ENCODE data around the gene MOSMO.
"Not testable (repeated sequence)": the region's sequence is repeated elsewhere in the genome, so short reads cannot be mapped to it uniquely, and the experiment has no call there.

Gene MOSMO

DNA sequence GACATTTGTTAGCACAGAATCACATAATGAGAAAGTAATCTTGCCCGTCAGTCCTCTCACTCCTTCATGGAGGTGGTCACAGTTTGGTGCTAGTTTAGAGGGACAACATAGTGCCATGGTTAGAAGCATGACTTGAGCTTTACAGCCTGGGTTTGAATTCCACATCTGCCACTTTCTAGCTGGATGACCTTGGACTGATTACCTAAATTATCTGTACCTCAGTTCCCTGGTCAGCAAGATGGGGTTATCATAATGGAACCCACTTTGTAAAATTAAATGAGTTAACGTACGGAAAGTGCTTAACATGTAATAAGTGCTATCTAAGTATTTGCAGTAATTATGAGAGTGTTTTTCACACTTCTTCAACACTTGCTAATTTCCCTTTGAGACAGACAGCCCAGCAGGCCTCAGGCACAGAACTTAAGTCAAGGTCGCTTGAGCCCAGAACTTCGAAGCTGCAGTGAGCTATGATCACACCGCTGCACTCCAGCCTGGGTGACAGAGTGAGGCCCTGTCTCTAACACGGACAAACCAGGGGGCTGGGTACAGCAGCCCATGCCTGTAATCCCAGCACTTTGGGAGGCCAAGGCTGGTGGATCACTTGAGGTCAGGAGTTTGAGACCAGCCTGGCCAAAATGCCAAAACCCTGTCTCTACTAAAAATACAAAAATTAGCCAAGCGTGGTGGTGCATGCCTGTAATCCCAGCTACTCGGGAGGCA lies 91.5 kb downstream of the MOSMO start:
- Histone ChIP-seq H3K4me3 (ENCODE audit: low read length) (no peak overlapping the region), H3K27ac (ENCODE audit: low read length) (no peak overlapping the region), H3K27me3 (ENCODE audit: insufficient read depth, low read length) (no peaks in the 10 kb centered on the region), H3K9ac (ENCODE audit: low read depth, low read length) (no peak overlapping the region), H3K36me3 (ENCODE audit: insufficient read depth, low read depth, low read length) (no peaks in the 10 kb centered on the region), H3K9me3 (ENCODE audit: insufficient read depth, low read depth, low read length) (no peaks in the 10 kb centered on the region), H3K4me1 (ENCODE audit: insufficient read depth, low read length) (peaks cover 8% of the 10 kb centered on the region; the same call in 1 of the 2 replicates)

DNA sequence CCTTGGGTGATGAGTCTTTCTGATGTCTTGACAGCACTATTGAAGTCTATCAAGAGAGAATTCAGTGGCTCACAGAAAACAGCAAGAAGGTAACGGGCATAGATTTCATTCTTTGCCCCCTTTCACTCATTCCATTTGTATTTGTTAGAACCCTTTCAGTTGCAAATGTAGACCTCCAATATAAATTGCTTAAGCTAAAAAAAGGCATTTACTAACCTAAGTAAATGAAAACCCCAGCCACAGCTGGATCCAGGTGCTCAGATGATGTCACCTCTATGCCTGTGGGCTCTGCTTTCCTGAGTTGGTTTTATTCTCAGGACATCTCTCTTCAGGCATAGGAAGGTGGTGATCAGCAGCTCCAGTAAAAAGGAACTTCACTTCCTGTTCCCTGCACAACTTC lies 95.5 kb downstream of the MOSMO start:
- H3K27me3 ChIP-seq (ENCODE audit: insufficient read depth, low read length): no peaks in the 10 kb centered on the region
- H3K27ac ChIP-seq (ENCODE audit: low read length): no peak overlapping the region
- no peaks in the 10 kb centered on the region for H3K9me3 ChIP-seq (ENCODE audit: insufficient read depth, low read depth, low read length)
- H3K4me1 ChIP-seq (ENCODE audit: insufficient read depth, low read length): peaks cover 5% of the 10 kb centered on the region; the same call in 1 of the 2 replicates
- H3K9ac ChIP-seq (ENCODE audit: low read depth, low read length): no peak overlapping the region
- H3K4me3 ChIP-seq (ENCODE audit: low read length): peak overlapping the region; percentile 23; the same call in 1 of the 2 replicates
- H3K36me3 ChIP-seq (ENCODE audit: insufficient read depth, low read depth, low read length): no peaks in the 10 kb centered on the region

DNA sequence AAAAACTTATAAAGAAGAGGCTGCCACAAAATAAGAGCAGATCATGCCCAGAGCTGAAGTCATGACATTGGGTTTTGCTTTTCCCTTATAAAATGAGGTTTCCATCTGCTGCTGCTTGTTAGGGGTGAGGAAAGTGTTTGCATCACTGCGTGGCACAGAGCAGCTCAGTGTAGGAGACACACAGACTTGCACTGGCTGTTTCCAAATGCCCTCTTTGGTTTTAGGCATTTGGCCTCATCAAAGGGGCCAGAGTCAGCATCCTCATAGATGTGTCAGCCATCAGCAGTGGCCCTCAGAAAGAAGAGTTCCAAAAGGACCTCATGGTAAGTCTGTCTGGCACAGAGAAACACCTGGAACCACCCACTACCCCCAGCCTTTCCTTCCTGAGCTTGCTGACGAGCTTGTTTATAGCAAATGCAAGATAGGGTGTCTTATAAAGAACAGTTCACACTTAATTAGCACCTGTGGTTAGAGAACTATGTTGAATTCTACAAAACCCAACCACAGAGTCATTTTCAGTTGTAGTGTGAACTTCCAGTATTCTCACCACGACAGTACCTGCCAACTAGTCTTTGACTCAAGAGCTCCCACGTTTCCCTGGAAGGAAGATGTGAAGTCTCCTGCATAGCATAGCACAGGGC lies 101.5 kb downstream of the MOSMO start:
- Histone ChIP-seq H3K4me3 (ENCODE audit: low read length) (no peak overlapping the region), H3K4me1 (ENCODE audit: insufficient read depth, low read length) (no peaks in the 10 kb centered on the region), H3K36me3 (ENCODE audit: insufficient read depth, low read depth, low read length) (no peaks in the 10 kb centered on the region), H3K27ac (ENCODE audit: low read length) (no peak overlapping the region), H3K9ac (ENCODE audit: low read depth, low read length) (no peak overlapping the region), H3K9me3 (ENCODE audit: insufficient read depth, low read depth, low read length) (no peaks in the 10 kb centered on the region), H3K27me3 (ENCODE audit: insufficient read depth, low read length) (no peaks in the 10 kb centered on the region)

DNA sequence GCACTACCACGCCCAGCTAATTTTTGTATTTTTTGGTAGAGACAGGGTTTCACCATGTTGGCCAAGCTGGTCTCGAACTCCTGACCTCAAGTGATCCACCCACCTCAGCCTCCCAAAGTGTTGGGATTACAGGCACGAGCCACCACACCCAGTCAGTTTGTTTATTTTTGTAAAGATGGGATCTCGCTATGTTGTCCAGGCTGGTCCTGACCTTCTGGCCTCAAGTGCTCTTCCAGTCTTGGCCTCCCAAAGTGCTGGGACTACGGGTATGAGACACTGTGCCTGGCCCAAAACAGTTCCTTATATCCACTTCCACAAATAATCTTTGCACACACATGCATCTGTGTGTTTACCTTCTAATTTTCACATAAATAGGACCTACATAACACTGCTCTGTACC lies 103.7 kb downstream of the MOSMO start:
- not testable (repeated sequence) for H3K9me3 ChIP-seq (ENCODE audit: insufficient read depth, low read depth, low read length); H3K4me1 ChIP-seq (ENCODE audit: insufficient read depth, low read length); H3K27me3 ChIP-seq (ENCODE audit: insufficient read depth, low read length); H3K36me3 ChIP-seq (ENCODE audit: insufficient read depth, low read depth, low read length); H3K27ac ChIP-seq (ENCODE audit: low read length); H3K9ac ChIP-seq (ENCODE audit: low read depth, low read length); H3K4me3 ChIP-seq (ENCODE audit: low read length)

DNA sequence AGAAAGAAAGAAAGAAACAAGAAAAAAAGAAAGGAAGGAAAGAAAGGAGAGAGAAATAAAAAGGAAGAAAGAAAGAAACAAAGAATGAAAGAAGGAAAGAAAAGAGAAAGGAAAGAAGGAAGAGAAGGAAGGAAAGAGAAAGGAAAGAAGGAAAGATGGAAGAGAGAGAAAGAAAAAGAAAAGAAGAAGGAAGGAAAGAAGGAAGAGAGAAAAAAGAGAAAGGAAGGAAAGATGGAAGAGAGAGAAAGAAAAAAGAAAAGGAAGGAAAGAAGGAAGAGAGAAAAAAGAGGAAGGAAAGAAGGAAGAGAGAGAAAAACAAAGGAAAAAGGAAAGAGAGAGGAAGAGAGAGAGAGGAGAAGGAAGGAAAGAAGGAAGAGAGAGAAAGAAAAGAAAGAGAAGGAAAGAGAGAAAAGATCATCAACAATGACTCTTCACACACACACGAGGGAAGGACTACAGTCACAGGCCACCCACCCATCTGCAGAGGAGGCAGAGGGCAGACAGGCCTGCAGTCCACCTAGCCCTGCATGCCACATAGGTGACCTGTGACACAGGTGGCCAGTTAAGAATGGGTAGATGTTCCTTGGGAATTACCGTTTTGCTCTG lies 108.3 kb downstream of the MOSMO start:
- H3K9me3 ChIP-seq (ENCODE audit: insufficient read depth, low read depth, low read length): no peaks in the 10 kb centered on the region
- H3K36me3 ChIP-seq (ENCODE audit: insufficient read depth, low read depth, low read length): no peaks in the 10 kb centered on the region

DNA sequence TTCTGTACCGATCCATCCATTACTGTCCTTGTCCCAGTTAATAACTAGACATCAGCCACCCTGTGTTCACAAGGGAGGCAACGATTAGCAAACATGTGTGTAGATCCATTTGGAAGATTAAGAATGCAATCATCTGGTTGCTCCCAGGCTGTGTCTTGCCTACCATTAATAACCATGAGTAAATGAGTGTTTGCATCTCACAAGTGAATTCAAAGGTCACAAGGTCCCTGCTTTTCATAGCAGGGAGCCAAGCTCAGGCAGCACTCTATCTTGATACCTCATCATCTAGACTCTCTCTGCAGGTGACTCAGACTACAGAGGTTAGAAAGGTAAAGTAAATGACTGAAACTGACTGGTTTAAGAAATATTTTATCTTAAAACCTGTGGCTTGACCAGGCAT lies 109.7 kb downstream of the MOSMO start:
- Histone ChIP-seq H3K36me3 (ENCODE audit: insufficient read depth, low read depth, low read length) (no peaks in the 10 kb centered on the region), H3K27me3 (ENCODE audit: insufficient read depth, low read length) (no peaks in the 10 kb centered on the region), H3K4me1 (ENCODE audit: insufficient read depth, low read length) (no peaks in the 10 kb centered on the region), H3K27ac (ENCODE audit: low read length) (no peak overlapping the region), H3K9ac (ENCODE audit: low read depth, low read length) (no peak overlapping the region), H3K9me3 (ENCODE audit: insufficient read depth, low read depth, low read length) (no peaks in the 10 kb centered on the region), H3K4me3 (ENCODE audit: low read length) (no peak overlapping the region)

More for the DNA sequence above, 108.3 kb downstream of the MOSMO start:
- H3K4me1 ChIP-seq (ENCODE audit: insufficient read depth, low read length): no peaks in the 10 kb centered on the region
- H3K9ac ChIP-seq (ENCODE audit: low read depth, low read length): no peak overlapping the region
- no peaks in the 10 kb centered on the region for H3K27me3 ChIP-seq (ENCODE audit: insufficient read depth, low read length)
- no peak overlapping the region for H3K4me3 ChIP-seq (ENCODE audit: low read length)
- H3K27ac ChIP-seq (ENCODE audit: low read length): no peak overlapping the region

DNA sequence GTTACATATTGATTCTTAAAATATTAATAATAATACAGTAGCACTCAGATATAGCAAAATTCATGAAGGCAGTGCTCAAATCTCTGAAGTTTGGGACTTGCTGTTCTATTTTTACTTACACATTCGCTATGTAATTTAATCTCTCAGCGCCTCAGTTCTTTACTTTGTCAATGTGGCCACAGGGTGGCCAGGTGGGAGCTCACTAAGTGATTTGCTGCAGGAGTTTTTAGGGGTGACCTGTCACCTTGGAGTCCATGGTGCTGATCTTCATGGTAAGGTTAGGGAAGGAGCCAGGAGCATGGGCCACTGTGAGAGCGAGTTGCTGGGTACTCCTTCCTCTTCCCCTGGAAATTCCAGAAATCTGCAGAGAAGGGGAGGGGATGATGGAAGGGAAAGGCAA lies 112.5 kb downstream of the MOSMO start:
- Histone ChIP-seq H3K27ac (ENCODE audit: low read length) (no peak overlapping the region), H3K36me3 (ENCODE audit: insufficient read depth, low read depth, low read length) (no peaks in the 10 kb centered on the region), H3K4me1 (ENCODE audit: insufficient read depth, low read length) (no peaks in the 10 kb centered on the region), H3K27me3 (ENCODE audit: insufficient read depth, low read length) (no peaks in the 10 kb centered on the region), H3K9ac (ENCODE audit: low read depth, low read length) (no peak overlapping the region), H3K9me3 (ENCODE audit: insufficient read depth, low read depth, low read length) (no peaks in the 10 kb centered on the region), H3K4me3 (ENCODE audit: low read length) (no peak overlapping the region)

DNA sequence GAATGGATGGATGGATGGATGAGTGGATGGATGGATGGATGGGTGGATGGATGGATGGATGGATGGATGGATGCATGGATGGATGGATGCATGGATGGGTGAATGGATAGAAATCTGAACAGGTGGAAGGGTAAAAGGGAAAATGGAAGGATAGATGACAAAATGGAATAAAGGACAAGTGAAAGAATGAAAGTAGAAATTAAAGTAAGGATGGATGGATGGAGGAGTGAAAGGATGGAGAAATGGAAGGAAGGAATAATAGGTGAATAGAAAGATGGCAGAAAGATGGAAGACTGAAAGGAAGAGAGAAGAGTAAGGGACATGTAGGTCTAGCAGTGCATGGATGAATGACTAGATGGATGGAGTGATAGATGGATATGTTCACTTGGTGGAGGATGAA lies 114.3 kb downstream of the MOSMO start:
- Histone ChIP-seq H3K9me3 (ENCODE audit: insufficient read depth, low read depth, low read length) (no peaks in the 10 kb centered on the region), H3K27ac (ENCODE audit: low read length) (no peak overlapping the region), H3K36me3 (ENCODE audit: insufficient read depth, low read depth, low read length) (no peaks in the 10 kb centered on the region), H3K4me1 (ENCODE audit: insufficient read depth, low read length) (no peaks in the 10 kb centered on the region), H3K4me3 (ENCODE audit: low read length) (no peak overlapping the region), H3K9ac (ENCODE audit: low read depth, low read length) (no peak overlapping the region), H3K27me3 (ENCODE audit: insufficient read depth, low read length) (no peaks in the 10 kb centered on the region)

DNA sequence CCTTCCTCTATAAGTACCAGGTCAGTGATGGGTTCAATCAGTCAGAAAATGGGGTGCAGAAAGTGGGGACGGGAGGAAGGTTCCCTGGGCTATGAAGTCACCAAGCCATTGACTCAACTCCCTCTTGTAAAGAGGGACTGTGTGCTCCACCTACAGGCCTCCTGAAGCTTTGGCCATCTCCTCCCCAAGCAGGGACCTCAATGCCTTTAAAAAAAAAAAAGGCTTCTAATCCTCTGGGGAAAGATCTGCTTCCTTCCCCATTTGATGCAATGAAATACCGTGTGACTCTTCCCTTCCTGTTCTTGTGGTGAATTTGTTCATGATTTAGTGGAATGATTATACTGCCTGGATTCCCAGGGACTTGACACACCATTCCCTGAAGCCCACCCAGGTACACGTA lies 115.2 kb downstream of the MOSMO start:
- H3K9ac ChIP-seq (ENCODE audit: low read depth, low read length): no peak overlapping the region

DNA sequence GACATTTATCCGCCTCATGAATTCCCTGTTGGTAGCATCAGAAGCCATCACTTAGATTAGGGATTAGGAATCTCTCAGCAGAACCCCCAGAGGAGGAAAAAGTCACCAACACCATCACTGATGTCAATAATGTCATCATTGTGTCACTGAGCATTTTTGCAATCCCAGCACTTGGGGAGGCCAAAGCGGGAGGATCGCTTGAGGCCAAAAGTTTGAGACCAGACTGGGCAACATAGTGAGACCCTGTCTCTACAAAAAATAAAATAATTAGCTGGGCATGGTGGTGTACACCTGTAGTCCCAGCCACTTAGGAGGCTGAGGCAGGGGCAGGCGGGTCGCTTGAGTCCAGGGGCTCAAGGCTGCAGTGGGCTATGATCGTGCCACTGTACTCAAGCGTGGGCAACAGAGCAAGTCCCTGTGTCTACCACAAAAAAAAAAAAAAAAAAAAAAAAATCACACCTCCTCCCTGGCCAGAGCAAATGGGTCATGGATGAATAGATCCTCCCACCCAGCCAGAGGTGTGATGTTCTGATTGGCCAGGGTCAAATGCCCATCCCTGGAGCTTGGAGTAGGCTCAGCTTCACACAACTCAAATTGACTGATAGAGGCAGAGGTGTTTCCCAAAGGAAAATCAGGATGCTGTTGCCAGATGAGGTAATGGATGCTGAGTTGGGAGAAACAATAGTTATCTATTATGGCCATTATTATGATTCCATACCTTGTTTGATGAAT lies 116.0 kb downstream of the MOSMO start:
- Histone ChIP-seq H3K9me3 (ENCODE audit: insufficient read depth, low read depth, low read length) (no peaks in the 10 kb centered on the region), H3K4me3 (ENCODE audit: low read length) (no peak overlapping the region), H3K9ac (ENCODE audit: low read depth, low read length) (no peak overlapping the region), H3K4me1 (ENCODE audit: insufficient read depth, low read length) (no peaks in the 10 kb centered on the region), H3K27me3 (ENCODE audit: insufficient read depth, low read length) (no peaks in the 10 kb centered on the region), H3K36me3 (ENCODE audit: insufficient read depth, low read depth, low read length) (no peaks in the 10 kb centered on the region), H3K27ac (ENCODE audit: low read length) (no peak overlapping the region)

More for the DNA sequence above, 115.2 kb downstream of the MOSMO start:
- no peaks in the 10 kb centered on the region for H3K9me3 ChIP-seq (ENCODE audit: insufficient read depth, low read depth, low read length)
- H3K4me1 ChIP-seq (ENCODE audit: insufficient read depth, low read length): no peaks in the 10 kb centered on the region
- H3K27ac ChIP-seq (ENCODE audit: low read length): no peak overlapping the region
- no peak overlapping the region for H3K4me3 ChIP-seq (ENCODE audit: low read length)
- H3K36me3 ChIP-seq (ENCODE audit: insufficient read depth, low read depth, low read length): no peaks in the 10 kb centered on the region
- no peaks in the 10 kb centered on the region for H3K27me3 ChIP-seq (ENCODE audit: insufficient read depth, low read length)

DNA sequence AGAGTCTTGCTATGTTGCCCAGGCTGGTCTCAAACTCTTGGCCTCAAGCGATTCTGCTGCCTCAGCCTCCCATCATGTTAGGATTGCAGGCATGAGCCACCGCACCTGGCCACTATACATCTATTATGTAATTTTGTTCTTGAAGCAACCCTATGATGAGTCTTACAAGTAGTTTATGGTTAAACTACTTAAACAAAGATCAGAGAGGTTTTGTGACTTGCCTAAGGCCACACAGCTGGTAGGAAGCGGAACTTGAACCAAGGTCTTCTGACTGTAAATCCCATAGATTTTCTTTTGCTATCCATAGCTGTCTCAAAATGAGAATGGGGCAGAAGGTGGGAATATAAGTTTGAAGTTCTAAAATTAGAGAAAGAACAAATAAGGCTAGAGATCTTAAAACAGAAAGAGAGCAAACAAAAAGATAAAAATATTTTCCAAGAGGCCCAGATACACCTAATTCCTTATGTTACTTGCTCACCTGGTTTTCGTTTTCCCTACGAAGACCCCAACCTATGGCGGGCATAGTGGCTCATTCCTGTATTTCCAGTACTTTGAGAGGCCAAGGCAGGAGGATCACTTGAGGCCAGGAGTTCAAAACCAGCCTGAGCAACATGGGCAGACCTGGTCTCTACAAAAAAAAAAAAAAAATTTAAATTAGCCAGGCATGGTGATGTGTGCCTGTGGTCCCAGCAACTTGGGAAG lies 116.8 kb downstream of the MOSMO start:
- no peak overlapping the region for H3K4me3 ChIP-seq (ENCODE audit: low read length)
- H3K4me1 ChIP-seq (ENCODE audit: insufficient read depth, low read length): no peaks in the 10 kb centered on the region
- no peak overlapping the region for H3K9ac ChIP-seq (ENCODE audit: low read depth, low read length)
- H3K27ac ChIP-seq (ENCODE audit: low read length): no peak overlapping the region
- H3K36me3 ChIP-seq (ENCODE audit: insufficient read depth, low read depth, low read length): no peaks in the 10 kb centered on the region
- no peaks in the 10 kb centered on the region for H3K9me3 ChIP-seq (ENCODE audit: insufficient read depth, low read depth, low read length)
- H3K27me3 ChIP-seq (ENCODE audit: insufficient read depth, low read length): no peaks in the 10 kb centered on the region

All from iPS-20b (cell line).